Mammary epithelial cell (primary cell): ENCODE data around the gene CHAT.

Experiments
- EZH2 ChIP-seq: IDR thresholded peaks from 2 replicates; pipeline ENCODE4 v1.6.1; 2012; ENCODE audit warnings: low read length, inconsistent platforms, borderline replicate concordance
- TF ChIP-seq, protein P1 (sequence below), 2 donors: IDR thresholded peaks in 1 of 2; conservative IDR thresholded peaks in 1 of 2; 2 replicates each; pipeline ENCODE4 v1.5.1; 2011 to 2012; ENCODE audit warnings: inconsistent platforms in 2 of 2, low read length in 2 of 2, mild to moderate bottlenecking in 2 of 2, control low read depth in 1 of 2, low read depth in 1 of 2; ENCODE audit not compliant: insufficient read depth in 1 of 2; ENCODE audit errors: extremely low read depth in 1 of 2

- TF ChIP-seq EZH2 = no peak
- TF ChIP-seq, protein P1, sequence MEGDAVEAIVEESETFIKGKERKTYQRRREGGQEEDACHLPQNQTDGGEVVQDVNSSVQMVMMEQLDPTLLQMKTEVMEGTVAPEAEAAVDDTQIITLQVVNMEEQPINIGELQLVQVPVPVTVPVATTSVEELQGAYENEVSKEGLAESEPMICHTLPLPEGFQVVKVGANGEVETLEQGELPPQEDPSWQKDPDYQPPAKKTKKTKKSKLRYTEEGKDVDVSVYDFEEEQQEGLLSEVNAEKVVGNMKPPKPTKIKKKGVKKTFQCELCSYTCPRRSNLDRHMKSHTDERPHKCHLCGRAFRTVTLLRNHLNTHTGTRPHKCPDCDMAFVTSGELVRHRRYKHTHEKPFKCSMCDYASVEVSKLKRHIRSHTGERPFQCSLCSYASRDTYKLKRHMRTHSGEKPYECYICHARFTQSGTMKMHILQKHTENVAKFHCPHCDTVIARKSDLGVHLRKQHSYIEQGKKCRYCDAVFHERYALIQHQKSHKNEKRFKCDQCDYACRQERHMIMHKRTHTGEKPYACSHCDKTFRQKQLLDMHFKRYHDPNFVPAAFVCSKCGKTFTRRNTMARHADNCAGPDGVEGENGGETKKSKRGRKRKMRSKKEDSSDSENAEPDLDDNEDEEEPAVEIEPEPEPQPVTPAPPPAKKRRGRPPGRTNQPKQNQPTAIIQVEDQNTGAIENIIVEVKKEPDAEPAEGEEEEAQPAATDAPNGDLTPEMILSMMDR (conservative IDR thresholded peaks at IDR 0.05 in 1 of 2, IDR thresholded peaks at IDR 0.05 in 1 of 2; ENCODE audit: extremely low read depth in 1 of 2, insufficient read depth in 1 of 2, low read depth in 1 of 2, low read length in 2 of 2) = no peak
Measured at GRCh38 chr10:49667991-49668390, 54.2 kb downstream of the CHAT start.
